ENCODE results near the gene EEF1AKMT1. TPM values are rescaled to one million over a fixed set of nuclear protein-coding genes. Genes with fewer than 3 reads are reported as not detected.

The EEF1AKMT1 gene
- total RNA-seq, 4 donors from 2014 or later = 5.9 to 8.5 (median 8.0) TPM

- Histone ChIP-seq H3K9me3 (no peaks in the 10 kb centered on the region), H3K27ac (peak overlapping the region; percentile 70 to 82 (median 74)), H3K27me3 (no peaks in the 10 kb centered on the region), H3K36me3 (no peaks in the 10 kb centered on the region), H3K4me1 (peaks cover 8 to 14% of the 10 kb centered on the region in 2 donors), H3K4me3 (peak overlapping the region; percentile 70 to 79 (median 73))
- no peak for TF ChIP-seq CTCF (IDR thresholded peaks at IDR 0.05 in 4 of 5, conservative IDR thresholded peaks at IDR 0.05 in 1 of 5)
- TF ChIP-seq POLR2A (IDR thresholded peaks at IDR 0.05) = peak in 1 of 2 donors; percentile 31
- in situ Hi-C loops (cut with MboI; ENCODE audit: low sequenced_read_pairs in 4 of 4) = loop anchor here in 2 of 4 donors (10.0 to 25.0 kb wide), 3 partner anchors 208 to 235 kb away; no protein-coding TSS in a partner anchor
- intact Hi-C loops (cut with DNase I; ENCODE audit: low total_unique reads) = loop anchor here (5.0 to 10.0 kb wide), 3 partner anchors 138 to 752 kb away; partner anchors contain the start of genes IFT88 and ZDHHC20
- ATAC-seq (peak in 1 of 2 donors; percentile 31), DNase-seq (no peak)
Measured at GRCh38 chr13:20702530-20702914, 71.2 kb downstream of the EEF1AKMT1 start.

- H3K36me3 ChIP-seq = no peaks in the 10 kb centered on the region
- DNase-seq (no peak), ATAC-seq (no peak)
- no peak overlapping the region for H3K27ac ChIP-seq
- in situ Hi-C loops (cut with MboI; ENCODE audit: low sequenced_read_pairs in 4 of 4) (loop anchor here in 2 of 4 donors (10.0 to 25.0 kb wide), 3 partner anchors 207 to 236 kb away; no protein-coding TSS in a partner anchor), intact Hi-C loops (cut with DNase I; ENCODE audit: low total_unique reads) (loop anchor here (5.0 to 10.0 kb wide), 3 partner anchors 137 to 753 kb away; partner anchors contain the start of genes IFT88 and ZDHHC20)
- no peaks in the 10 kb centered on the region for H3K9me3 ChIP-seq
- H3K4me1 ChIP-seq = peaks cover 8 to 14% of the 10 kb centered on the region in 2 donors
- H3K4me3 ChIP-seq = no peak overlapping the region
- TF ChIP-seq CTCF (IDR thresholded peaks at IDR 0.05 in 4 of 5, conservative IDR thresholded peaks at IDR 0.05 in 1 of 5) = no peak
- TF ChIP-seq POLR2A (IDR thresholded peaks at IDR 0.05) = no peak
- H3K27me3 ChIP-seq = no peaks in the 10 kb centered on the region
Measured at GRCh38 chr13:20701461-20701860, 72.3 kb downstream of the EEF1AKMT1 start.

- Histone ChIP-seq H3K9me3 (no peaks in the 10 kb centered on the region), H3K27ac (no peak overlapping the region), H3K27me3 (no peaks in the 10 kb centered on the region), H3K4me1 (peaks cover 8 to 14% of the 10 kb centered on the region in 2 donors), H3K36me3 (no peaks in the 10 kb centered on the region), H3K4me3 (no peak overlapping the region)
- intact Hi-C loops (cut with DNase I; ENCODE audit: low total_unique reads) (loop anchor here (5.0 to 10.0 kb wide), 3 partner anchors 135 to 755 kb away; partner anchors contain the start of genes IFT88 and ZDHHC20), in situ Hi-C loops (cut with MboI; ENCODE audit: low sequenced_read_pairs in 4 of 4) (loop anchor here in 2 of 4 donors (10.0 to 25.0 kb wide), 3 partner anchors 205 to 237 kb away; no protein-coding TSS in a partner anchor)
- ATAC-seq = no peak
- no peak for DNase-seq
- TF ChIP-seq POLR2A (IDR thresholded peaks at IDR 0.05) = no peak
- no peak for TF ChIP-seq CTCF (IDR thresholded peaks at IDR 0.05 in 4 of 5, conservative IDR thresholded peaks at IDR 0.05 in 1 of 5)
Measured at GRCh38 chr13:20700288-20700687, 73.5 kb downstream of the EEF1AKMT1 start.

- intact Hi-C loops (cut with DNase I; ENCODE audit: low total_unique reads) (loop anchor here (5.0 to 10.0 kb wide), 3 partner anchors 135 to 755 kb away; partner anchors contain the start of genes IFT88 and ZDHHC20), in situ Hi-C loops (cut with MboI; ENCODE audit: low sequenced_read_pairs in 4 of 4) (loop anchor here in 2 of 4 donors (10.0 to 25.0 kb wide), 3 partner anchors 205 to 238 kb away; no protein-coding TSS in a partner anchor)
- no peaks in the 10 kb centered on the region for H3K9me3 ChIP-seq
- H3K36me3 ChIP-seq = no peaks in the 10 kb centered on the region
- ATAC-seq (no peak), DNase-seq (no peak)
- no peaks in the 10 kb centered on the region for H3K27me3 ChIP-seq
- TF ChIP-seq CTCF (IDR thresholded peaks at IDR 0.05 in 4 of 5, conservative IDR thresholded peaks at IDR 0.05 in 1 of 5) (no peak), POLR2A (IDR thresholded peaks at IDR 0.05) (no peak)
- peaks cover 8 to 14% of the 10 kb centered on the region in 2 donors for H3K4me1 ChIP-seq
- H3K27ac ChIP-seq = no peak overlapping the region
- H3K4me3 ChIP-seq = no peak overlapping the region
Measured at GRCh38 chr13:20699715-20700114, 74.0 kb downstream of the EEF1AKMT1 start.
